ENCODE results near the gene PRODH.
"Not testable (repeated sequence)": the region's sequence is repeated elsewhere in the genome, so short reads cannot be mapped to it uniquely, and the experiment has no call there.

The PRODH gene

DNA sequence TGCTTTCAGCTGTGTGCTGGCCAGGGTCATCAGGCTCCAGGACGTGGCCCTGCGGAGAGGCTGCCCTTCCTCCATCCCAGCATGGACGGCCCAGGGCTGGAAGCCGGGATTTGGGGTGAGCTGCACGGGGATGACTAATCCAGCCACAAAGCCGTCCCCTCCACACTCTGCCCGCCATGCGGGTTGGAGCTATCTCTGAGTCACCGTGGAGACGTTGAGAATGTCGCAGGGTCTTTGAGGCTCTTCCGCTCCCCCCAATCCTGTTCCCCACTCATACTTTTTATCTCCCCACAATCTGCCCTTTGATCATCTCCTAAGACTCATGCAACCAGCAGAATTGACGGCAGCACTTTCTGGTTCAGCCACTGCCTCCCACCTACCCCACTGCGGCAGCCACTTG, 22.6 kb upstream of the PRODH start:
- not testable (repeated sequence) for H4K20me1 ChIP-seq, H3K27ac ChIP-seq, H3K4me1 ChIP-seq, H3K4me3 ChIP-seq, H3K27me3 ChIP-seq, H3K36me3 ChIP-seq, H3K9me3 ChIP-seq, H3K9ac ChIP-seq, H3K4me2 ChIP-seq

DNA sequence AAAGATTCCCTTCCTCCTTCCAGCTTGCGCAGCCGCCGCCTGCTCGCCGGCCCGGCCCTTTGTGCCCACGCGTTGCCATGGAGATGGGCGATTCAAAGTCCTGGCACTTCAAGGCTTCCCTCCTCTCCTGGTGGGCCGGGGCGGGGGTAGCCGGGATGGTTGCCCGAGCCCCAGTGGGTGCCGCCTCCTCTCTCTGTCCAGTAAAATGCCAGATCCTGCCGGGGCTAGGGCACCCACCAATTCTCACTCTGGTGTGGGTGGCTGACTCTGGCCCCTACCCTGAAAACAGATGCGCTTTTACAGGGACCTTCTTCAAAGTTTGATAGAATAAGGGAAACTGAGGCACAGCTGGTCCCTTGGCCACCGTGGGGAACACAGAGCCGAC, 22.2 kb upstream of the PRODH start:
- H3K4me3 ChIP-seq, H3K27ac ChIP-seq, H3K36me3 ChIP-seq, H3K27me3 ChIP-seq, H4K20me1 ChIP-seq, H3K9ac ChIP-seq, H3K9me3 ChIP-seq, H3K4me2 ChIP-seq: not testable (repeated sequence)
- peaks cover 13% of the 10 kb centered on the region for H3K4me1 ChIP-seq

DNA sequence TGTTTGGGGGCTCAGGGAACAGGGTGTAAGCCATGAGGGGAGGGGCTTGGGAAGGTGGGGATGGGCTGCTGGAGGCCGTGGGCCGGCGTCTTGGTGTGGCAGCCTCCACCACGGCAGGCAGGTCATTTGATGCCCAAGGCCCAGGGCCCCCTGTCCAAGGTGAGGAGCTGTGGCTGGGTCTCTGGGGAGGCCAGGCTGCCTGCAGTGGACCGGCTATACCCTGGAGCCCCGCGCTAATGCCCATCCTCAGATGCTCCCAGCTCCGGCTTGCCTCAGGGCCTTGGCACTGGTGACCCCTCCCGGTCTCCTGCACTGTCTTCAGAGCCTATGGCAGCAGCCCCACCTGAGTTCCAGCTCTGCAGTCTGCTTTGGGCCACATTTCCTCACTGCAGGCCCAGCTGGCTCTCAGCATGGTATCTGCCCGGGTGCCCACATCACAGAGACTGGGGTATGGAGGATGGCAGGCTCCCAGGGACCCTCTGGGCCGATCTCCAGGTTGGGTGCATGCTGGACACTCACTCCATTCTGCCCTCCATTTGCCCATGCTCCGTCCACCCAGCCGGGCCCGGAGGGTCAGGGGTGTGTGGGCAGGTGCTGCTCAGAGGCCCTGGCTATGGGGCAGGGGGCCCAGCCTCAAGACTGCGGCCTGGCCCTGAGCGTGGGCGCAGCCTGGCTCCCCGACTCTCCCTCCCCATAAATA, 21.7 kb upstream of the PRODH start:
- not testable (repeated sequence) for H3K36me3 ChIP-seq, H3K27ac ChIP-seq, H3K4me3 ChIP-seq, H3K4me2 ChIP-seq, H3K9ac ChIP-seq, H3K27me3 ChIP-seq, H4K20me1 ChIP-seq, H3K9me3 ChIP-seq
- peaks cover 17% of the 10 kb centered on the region for H3K4me1 ChIP-seq

DNA sequence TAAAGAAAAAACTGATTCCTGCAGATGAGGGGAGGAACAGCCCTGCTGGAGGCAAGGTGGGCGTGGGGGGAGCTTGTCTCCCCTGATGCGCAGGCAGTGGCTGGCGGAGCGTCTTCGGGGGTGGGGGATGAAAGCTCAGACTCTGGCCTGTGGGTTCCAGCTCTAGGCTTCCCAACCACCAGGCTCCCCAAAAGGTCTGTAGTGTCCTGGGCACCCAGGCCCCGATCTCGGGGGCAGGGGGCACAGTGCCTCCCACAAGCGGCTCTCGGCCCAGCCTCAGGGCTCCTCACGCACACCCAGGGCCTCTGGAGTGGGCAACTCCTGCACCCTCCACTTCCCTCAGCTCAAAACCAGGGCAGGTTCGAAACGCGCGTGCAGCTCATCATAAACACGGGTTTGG, 20.9 kb upstream of the PRODH start:
- H3K36me3 ChIP-seq, H3K9me3 ChIP-seq, H3K27ac ChIP-seq, H3K9ac ChIP-seq, H3K4me2 ChIP-seq, H4K20me1 ChIP-seq, H3K4me3 ChIP-seq, H3K27me3 ChIP-seq: not testable (repeated sequence)
- H3K4me1 ChIP-seq: peaks cover 24% of the 10 kb centered on the region

DNA sequence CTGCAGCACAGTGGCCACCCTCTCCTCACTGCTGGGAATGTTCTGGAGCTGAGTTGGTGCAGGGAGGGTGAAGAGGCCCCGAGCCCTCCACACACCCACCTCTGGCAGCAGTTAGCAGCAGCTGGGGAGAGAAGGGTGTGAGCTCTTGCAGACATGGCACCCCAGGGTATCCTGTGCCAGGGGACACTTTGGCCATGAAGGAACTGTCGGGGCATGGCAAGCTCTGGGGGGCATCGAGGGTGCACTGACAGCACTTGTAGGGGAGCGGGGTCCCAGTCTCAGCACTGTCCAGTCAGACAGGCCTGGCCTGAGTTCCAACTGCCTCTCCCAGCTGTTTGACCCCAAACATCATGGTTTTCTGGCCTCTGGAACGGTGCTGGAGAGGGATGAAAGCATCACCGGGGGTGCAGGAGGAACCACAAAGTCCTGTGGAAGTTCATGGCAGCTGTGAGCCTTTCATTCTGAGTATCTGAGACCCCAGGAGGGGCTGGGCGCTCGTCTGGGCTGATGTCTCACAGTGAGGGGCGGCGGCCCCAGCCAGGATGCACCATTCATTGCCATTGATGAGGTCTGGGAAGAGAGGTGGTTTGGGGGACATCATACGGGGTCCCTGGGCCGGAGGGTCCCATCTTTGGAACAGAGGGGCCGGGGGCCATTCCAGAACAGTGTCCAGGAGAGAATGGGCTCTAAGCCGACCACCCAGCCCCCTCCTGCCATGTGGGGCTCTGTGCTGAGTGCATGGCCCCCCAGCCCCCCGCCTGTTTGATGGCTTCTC, 20.2 kb upstream of the PRODH start:
- H3K27ac ChIP-seq, H3K4me2 ChIP-seq, H3K36me3 ChIP-seq, H4K20me1 ChIP-seq, H3K27me3 ChIP-seq, H3K9me3 ChIP-seq, H3K4me3 ChIP-seq, H3K9ac ChIP-seq: not testable (repeated sequence)
- peaks cover 25% of the 10 kb centered on the region for H3K4me1 ChIP-seq

DNA sequence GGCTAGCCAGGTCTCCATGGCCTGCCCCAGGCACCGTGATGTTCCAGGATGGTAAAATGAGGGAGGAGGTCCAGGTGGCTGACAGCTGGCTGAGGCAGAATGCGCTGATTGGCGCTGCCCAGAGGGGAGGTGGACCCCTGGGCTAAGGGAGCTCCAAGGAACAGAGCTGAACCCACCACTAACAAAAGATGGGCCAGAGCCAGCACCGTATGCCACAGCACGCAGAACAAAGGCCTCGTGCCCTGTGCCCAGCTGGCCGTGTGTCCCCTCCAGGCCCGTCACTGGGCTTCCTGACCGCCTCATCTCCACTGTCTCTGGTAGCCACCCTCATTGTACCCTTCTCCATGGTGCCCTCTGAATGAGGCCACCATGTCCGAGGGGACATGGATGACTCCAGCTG, 19.6 kb upstream of the PRODH start:
- Histone ChIP-seq H3K9ac (no peak overlapping the region), H3K27ac (no peak overlapping the region), H3K36me3 (no peaks in the 10 kb centered on the region), H3K4me2 (no peak overlapping the region), H3K9me3 (no peaks in the 10 kb centered on the region), H4K20me1 (no peaks in the 10 kb centered on the region), H3K4me3 (no peak overlapping the region), H3K4me1 (peaks cover 25% of the 10 kb centered on the region), H3K27me3 (no peaks in the 10 kb centered on the region)
- TF ChIP-seq Cebpa-rat (IDR thresholded peaks at IDR 0.05): no peak

DNA sequence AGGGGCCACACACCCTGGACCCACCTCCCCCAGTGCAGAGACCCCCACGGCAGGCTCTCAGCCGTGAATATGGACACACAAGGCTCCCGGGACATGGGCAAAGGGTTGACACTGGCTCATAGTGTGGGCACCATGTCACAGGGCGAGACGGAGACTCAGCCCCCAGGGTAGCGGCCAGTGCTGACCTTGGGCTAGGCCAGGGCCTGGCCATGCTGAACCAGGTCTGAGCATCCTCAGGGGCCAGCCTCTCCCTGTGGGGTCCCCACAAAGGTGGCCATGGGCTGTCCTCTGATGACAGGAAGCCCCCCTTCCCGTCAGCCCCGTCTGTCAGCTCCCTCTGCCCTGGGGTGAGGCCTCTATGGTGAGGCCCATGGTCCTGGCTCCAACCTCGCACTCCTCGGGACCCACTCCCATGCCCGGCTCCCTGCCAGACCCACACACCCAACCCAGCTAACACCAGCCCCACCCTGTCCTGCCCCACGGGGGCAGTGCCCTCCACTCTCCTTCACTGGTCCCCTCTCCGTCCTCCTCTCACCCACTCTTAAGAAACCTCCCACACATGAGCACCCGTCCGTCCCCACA, 19.0 kb upstream of the PRODH start:
- H3K4me3 ChIP-seq: no peak overlapping the region
- H3K9me3 ChIP-seq: no peaks in the 10 kb centered on the region
- H3K27me3 ChIP-seq: no peaks in the 10 kb centered on the region
- H3K9ac ChIP-seq: no peak overlapping the region
- H3K36me3 ChIP-seq: no peaks in the 10 kb centered on the region
- no peak overlapping the region for H3K27ac ChIP-seq
- H3K4me2 ChIP-seq: no peak overlapping the region
- no peak for TF ChIP-seq Cebpa-rat (IDR thresholded peaks at IDR 0.05)
- H3K4me1 ChIP-seq: peaks cover 25% of the 10 kb centered on the region
- no peaks in the 10 kb centered on the region for H4K20me1 ChIP-seq

DNA sequence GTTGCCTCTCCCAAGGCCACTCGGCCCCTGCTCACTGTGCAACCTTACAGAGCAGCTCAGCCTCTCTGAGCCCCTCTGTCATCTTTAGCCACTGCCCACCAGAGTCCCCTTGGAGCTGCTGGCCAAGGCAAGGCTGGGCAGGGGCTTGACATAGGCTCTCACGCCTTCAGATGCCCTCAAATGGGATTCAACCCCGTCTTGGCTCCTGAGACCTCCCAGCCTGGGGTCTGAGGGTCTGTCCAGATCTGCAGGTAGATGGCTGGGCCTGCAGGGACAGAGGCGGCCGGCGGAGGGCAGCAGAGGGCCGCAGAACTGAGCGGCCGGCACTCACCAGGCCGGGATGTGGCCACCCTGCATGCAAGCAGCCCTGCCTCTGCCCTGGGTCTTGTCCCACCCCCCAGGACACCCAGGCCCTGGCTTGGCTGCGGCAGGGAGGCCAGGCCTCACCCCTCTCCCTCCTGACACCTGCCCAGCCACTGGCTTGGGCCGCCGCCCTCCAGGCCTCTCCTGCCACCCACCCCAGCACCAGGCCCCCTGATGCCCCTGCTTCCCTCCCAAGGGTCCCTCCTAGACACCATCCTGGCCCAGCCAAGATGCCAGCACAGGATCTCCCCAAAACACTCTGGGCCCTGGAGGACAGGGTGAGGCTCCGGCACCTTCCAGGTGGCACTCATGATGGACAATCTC, 18.4 kb upstream of the PRODH start:
- not testable (repeated sequence) for H3K36me3 ChIP-seq, H3K27me3 ChIP-seq, H3K9me3 ChIP-seq, H3K4me3 ChIP-seq, H3K9ac ChIP-seq, H3K27ac ChIP-seq, H4K20me1 ChIP-seq
- H3K4me1 ChIP-seq: peaks cover 19% of the 10 kb centered on the region
- peak overlapping the region; percentile 39; the same call in 1 of the 2 replicates for H3K4me2 ChIP-seq

DNA sequence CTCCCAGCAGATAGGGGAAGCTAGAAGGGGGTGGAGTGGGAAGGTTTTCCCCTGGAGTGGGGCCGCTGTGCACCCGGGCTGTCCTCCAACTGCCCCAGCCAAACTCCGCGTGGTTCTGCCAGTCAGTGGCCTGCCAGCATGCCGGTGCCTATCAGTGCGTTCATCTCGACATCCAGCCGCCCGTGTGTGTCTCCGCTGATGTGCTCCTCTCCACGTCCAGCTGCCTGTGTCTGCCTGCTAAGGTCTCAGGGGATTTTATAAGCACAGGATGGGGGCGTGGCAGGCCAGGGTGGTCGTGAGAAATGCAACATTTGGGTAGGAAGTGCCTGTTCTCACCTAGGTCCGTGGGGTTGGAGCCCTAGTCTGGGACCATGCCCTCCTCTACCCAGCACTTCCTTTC, 17.0 kb upstream of the PRODH start:
- H3K27me3 ChIP-seq, H3K27ac ChIP-seq, H3K9me3 ChIP-seq, H4K20me1 ChIP-seq, H3K4me3 ChIP-seq, H3K36me3 ChIP-seq, H3K9ac ChIP-seq: not testable (repeated sequence)
- peak overlapping the region; percentile 66 for H3K4me2 ChIP-seq
- H3K4me1 ChIP-seq: peaks cover 19% of the 10 kb centered on the region

DNA sequence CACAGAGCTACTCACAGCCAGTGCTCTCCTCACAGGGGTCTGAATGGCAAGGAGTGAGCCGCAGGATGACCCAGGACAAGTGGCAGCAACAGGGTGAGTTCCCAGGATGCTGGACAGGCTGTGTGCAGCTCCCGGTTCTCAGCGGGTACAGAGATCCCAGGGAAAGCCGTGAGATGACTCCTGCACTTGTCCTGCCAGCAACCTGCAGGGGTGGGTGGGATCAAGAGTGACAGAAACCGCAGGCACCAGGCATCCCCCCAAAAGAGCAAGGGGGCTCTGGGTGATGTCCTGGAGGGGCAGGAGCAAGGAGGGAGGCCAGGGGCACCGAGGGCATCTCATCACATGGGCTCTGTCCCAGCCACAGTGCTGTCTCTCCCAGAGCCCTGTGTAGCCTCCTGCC, 15.9 kb upstream of the PRODH start:
- Histone ChIP-seq H3K27ac (no peak overlapping the region), H3K9me3 (no peaks in the 10 kb centered on the region), H4K20me1 (no peaks in the 10 kb centered on the region), H3K27me3 (no peaks in the 10 kb centered on the region), H3K9ac (no peak overlapping the region), H3K4me3 (no peak overlapping the region), H3K4me1 (peaks cover 19% of the 10 kb centered on the region), H3K36me3 (no peaks in the 10 kb centered on the region), H3K4me2 (peak overlapping the region; percentile 22; the same call in 1 of the 2 replicates)
- no peak for TF ChIP-seq Cebpa-rat (IDR thresholded peaks at IDR 0.05)
